GM19238 (cell line): Measurements from ENCODE around the gene ABCG1.
A peak's percentile ranks its signal among the peaks of the same experiment; 100 is the strongest.

Experiments used
- DNase-seq: peaks from one replicate; pipeline ENCODE4 v3.0.0; 2011; ENCODE audit warnings: low spot score; ENCODE audit not compliant: insufficient read length

Gene ABCG1

DNA sequence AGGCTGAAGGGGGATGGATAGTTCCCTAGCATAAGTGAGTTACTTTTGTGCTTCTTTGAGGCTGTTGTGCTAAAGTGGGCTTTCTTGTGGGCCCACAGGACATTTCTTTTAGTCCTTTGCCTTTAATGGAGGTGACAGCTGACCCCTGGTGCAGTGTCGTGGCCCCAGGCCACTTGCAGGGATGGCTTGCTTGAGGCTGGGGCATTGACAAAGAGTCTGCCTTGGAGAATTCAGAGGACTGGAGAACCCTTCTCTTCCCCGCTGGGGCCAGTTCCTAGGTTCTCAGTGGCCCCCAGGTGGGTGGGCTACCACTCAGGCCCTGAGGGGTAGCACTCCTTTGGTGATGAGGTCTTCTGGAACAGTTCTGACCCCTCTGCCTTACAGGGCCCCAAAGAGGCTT is 12.8 kb downstream of the ABCG1 start:
- no peak for DNase-seq

GRCh38 chr21:42232176-42232825 is 13.4 kb downstream of the ABCG1 start:
- no peak for DNase-seq

DNA sequence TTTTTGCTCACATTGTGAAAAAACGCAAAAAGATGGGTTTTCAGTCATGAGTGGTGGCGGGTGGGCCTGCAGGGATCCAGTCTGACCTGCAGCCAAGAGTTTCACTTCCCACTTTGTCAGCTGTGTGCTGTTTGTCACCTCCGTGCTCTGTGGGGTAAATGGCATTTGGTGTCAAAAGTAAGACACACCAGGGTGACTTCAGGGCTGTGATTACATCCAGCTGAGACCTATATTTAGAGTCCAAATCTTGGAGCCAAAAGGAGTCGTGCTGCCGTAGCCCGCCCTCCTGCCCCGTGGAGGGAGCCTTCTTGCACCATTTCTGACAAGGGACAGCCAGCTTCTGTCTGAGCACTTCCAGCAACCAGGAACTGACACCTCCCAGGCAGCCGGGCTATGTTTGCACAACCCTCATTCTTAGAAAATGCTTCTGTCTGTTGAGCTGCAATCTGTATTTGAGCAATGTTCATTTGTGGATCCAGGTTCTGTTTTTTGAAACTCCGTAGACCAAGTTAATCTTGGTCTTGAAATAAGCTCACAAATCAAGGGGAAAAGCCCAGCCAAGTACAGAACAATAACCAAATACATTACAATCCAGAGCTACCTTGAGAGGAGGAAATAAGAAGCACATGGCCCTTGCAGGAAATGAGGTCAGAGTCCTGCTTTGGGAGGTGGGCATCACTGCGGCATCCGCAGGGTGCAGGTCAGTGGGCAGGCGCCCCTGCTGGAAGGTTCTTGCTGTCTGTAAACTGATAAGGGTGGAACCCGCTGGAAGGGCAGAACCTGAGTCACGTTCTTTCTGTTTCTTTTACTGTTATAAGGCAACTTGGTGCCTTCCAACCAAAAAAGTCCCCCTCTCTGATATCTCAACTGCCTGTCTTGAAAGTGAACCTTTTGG is 14.4 kb downstream of the ABCG1 start:
- peak; percentile 85 for DNase-seq

DNA sequence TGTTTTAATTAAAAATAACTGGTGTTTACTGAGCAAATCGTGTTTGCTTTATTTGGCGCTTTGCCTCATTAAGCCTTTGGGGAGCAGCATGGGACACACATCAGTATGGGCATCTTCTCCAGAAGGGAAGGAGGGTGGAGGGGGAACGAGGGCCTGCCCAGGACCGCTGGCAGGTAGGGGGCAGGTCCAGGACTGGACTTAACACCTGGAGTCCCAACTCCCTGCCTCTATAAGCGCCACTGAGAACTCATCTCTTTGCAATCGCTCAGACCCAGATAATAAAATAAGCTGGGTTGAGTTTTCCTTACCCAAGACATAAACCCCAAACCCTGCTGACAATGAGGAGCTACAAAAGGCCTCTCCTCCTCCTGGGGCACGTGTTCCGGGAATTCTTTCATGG is 15.1 kb downstream of the ABCG1 start:
- no peak for DNase-seq

DNA sequence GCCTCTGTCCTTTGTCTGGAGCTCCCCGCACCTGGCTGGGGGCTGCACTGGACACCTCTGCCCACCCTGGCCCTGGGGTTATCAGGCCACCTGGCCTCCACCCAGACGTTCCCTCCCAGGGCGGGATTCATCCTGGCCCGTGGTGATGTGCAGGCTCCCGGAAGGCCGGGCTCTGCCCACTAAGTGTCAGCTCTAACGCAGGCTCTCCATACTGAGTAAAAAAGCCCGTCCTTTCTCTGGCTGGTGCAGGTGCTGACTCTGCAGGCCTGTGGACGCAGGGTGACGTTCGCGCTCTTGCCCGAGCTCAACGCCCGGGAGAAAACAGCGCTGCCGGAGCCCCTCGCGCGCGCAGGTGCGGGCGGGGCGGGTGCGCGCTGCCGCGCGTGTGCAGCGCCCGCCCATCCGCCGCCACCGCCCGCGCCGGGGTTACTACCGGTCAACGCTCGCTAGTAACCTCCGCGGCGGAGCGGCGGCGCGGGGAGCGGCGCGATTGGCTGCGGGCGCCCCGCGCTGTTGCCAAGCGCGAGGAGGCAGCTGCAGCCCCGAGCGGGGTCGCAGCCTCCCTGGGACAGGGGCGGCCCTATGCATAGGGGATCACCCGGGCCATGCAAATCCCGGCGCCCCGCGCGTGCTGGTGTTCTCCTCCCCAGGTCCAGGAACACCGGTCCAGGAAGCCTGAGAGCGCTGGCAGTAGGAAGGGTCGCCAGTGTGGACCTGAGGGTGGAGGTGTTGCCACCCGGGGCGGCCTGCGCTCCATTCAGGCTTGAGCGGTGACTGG is 15.7 kb downstream of the ABCG1 start:
- peak; percentile 65 for DNase-seq

DNA sequence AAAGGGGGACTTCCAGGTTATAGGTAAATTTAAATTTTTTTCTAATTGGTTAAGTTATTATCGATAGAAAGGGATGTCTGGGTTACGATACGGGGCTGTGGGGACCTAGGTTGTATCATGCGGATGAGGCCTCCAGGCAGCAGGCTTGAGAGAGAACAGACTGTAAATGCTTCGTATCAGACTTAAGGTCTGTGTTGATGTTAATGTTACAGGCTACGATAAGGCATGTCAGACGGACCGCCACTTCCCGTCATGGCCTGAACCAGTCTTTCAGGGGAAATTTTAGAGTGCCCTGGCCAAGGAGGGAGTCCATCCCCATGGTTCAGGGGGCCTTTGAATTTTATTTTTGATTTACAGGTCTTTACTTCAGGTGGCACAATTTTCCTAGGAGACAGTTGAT is 16.7 kb downstream of the ABCG1 start:
- DNase-seq, result no peak

- no peak for DNase-seq
These were observed 17.1 kb downstream of the ABCG1 start for GRCh38 chr21:42236014-42236413.

GRCh38 chr21:42236693-42237092 is 17.8 kb downstream of the ABCG1 start:
- DNase-seq, result no peak

DNA sequence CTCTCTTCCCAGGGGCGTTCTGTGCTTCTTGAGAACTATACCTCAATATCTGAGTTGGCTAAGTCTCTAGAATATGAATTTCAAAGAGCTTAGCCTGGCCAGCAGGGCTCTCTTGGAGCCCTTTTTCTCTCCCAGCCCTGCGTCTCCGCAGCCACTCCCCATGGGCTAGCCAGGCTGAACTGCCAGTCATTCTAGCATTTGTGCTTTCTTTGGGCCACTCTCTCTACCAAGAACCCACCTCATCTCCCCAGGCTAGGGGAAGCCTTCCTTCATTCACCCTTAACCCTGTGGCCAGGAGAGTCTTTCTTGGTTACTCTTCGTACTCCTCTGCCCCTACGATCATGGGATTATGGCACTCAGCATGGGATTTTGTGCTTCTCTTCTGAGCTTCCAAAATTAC is 18.2 kb downstream of the ABCG1 start:
- no peak for DNase-seq

- no peak for DNase-seq
These were observed 18.6 kb downstream of the ABCG1 start for GRCh38 chr21:42237577-42237976.

GRCh38 chr21:42238185-42238934 is 19.4 kb downstream of the ABCG1 start:
- DNase-seq, result no peak

GRCh38 chr21:42239556-42239955 is 20.6 kb downstream of the ABCG1 start:
- no peak for DNase-seq

DNA sequence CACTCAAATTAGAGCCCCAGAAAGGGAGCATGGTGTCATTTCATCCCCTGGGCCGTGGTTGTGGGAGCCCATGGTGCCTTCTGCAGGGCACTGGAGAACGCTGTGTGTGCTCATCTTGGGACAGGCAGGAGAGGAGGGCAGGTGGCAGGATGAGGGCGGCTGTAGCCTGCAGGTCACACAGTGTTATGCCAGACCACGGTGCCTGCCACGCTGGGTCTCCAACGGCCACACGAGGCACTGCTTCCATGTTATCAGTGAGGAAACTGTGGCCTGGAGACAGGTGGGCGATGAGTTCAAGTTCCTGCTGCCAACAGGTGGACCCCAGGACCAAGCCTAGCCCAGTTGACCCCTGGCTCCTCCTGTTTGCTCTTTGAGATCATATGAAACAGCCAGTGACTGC is 21.0 kb downstream of the ABCG1 start:
- DNase-seq, result no peak

GRCh38 chr21:42242611-42243010 is 23.7 kb downstream of the ABCG1 start:
- DNase-seq, result no peak

DNA sequence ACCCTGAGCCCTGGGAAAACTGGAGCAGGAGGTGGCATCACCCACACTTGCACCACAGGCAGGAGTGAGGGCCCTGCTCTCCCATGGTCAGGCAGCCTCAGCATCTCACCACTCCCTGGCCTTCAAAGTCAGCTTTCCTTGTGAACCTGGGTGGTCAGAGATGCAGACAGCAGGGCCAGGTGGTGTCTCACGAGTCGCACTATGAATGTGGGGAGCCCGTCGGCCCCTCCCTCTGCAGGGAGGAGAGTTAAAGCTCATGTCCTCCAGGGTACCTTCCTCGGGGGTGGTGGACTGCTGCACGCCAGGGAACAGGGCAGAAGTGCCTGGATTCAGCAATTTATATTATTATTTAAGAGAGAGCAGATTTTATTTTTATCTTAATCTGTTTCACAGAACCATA is 24.1 kb downstream of the ABCG1 start:
- no peak for DNase-seq

DNA sequence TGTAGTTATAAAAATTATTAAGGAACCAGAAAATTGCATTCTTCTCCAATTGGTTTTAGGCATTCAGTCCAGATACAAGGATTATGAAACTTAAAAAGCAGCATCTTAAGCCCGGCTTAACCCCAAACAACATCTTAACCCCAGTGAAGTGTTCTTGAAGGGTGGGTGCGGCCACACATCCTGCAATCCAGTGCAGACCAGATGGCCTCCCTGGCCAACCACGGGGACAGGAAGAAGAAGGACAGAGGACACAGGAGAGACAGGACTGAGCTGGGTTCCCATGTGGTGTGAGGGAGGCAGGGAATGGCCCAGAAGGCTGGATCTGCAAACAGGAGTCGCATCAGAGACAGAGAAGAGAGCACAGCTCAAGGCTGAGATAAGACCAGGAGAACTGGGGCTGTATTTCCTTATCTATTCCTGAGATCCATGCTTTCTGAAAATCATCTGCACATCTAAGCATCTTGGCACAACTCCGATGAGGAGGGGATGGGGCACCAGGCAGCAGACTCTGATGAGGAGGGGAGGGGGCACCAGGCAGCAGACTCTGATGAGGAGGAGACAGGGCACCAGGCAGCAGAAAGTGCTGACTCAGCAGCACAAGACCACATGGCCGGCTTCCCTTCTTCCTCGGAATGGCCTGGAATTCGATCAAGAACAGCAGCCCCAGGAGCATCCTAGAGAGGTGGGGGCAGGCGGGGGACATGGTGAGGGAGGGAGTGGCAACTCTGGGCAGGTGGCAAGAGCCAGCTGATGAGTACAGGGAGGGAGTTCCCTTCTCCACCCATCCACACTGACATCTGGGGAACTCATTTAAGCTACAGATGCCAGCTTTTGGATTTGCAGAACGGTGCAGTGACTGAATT is 26.6 kb downstream of the ABCG1 start:
- no peak for DNase-seq

DNA sequence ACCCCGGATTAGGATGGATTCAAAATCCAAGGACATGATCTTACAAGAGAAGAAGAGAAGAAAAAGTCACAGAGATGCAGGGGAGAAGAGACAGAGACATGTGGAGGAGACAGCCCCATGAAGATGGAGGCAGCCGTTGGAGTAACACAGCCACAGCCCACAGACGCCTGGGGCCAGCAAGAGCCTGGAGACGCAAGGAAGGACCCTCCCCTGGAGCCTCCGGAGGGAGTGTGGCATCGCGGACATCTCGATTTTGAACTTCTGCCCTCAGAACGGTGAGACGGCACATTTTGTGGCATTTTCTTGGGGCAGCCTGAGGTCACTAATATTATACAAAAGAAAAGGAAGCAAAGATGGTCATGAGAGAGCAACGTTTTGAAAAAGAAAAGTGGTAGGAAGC is 28.8 kb downstream of the ABCG1 start:
- no peak for DNase-seq

- no peak for DNase-seq
These were observed 29.3 kb downstream of the ABCG1 start for GRCh38 chr21:42248241-42248640.

- peak; percentile 67 for DNase-seq
These were observed 30.1 kb downstream of the ABCG1 start for GRCh38 chr21:42248783-42249597.
